T-helper 2 cell treated with Interferon-gamma antibody and Interleukin-4, amounts not matched to agents 5 μg/mL and 100 μg/mL, for 36 hours (primary cell): ENCODE data around the gene CACNA1H.

Experiments used
- DNase-seq: peaks from one replicate; pipeline ENCODE4 v3.0.0; 2021; ENCODE audit warnings: low spot score
- H3K27ac Mint-ChIP-seq: one replicate; pipeline ENCODE4 v1.8.0; 2021; ENCODE audit warnings: mild to moderate bottlenecking, mixed read lengths
- H3K27me3 Mint-ChIP-seq: one replicate; pipeline ENCODE4 v1.8.0; 2021; ENCODE audit warnings: low read depth, mixed read lengths
- H3K36me3 Mint-ChIP-seq: one replicate; pipeline ENCODE4 v1.8.0; 2021; ENCODE audit warnings: low read depth, mixed read lengths
- H3K4me1 Mint-ChIP-seq: one replicate; pipeline ENCODE4 v1.8.0; 2021; ENCODE audit warnings: low read depth, mixed read lengths
- H3K4me3 Mint-ChIP-seq: one replicate; pipeline ENCODE4 v1.8.0; 2022; ENCODE audit warnings: mild to moderate bottlenecking, moderate library complexity, mixed read lengths
- H3K9me3 Mint-ChIP-seq: one replicate; pipeline ENCODE4 v1.8.0; 2021; ENCODE audit warnings: mixed read lengths

CACNA1H gene

GRCh38 chr16:1154887-1155331 is 2.0 kb downstream of the CACNA1H start:
- H3K27me3 Mint-ChIP-seq = peaks cover 16% of the 10 kb centered on the region

GRCh38 chr16:1155353-1156054 is 2.6 kb downstream of the CACNA1H start:
- Mint-ChIP-seq H3K4me3 (no peak overlapping the region), H3K27me3 (peaks cover 16% of the 10 kb centered on the region), H3K9me3 (no peaks in the 10 kb centered on the region), H3K36me3 (no peaks in the 10 kb centered on the region), H3K4me1 (no peaks in the 10 kb centered on the region), H3K27ac (no peak overlapping the region)
- no peak for DNase-seq

More at GRCh38 chr16:1154887-1155331, 2.0 kb downstream of the CACNA1H start:
- Mint-ChIP-seq H3K4me1 (no peaks in the 10 kb centered on the region), H3K9me3 (no peaks in the 10 kb centered on the region), H3K36me3 (no peaks in the 10 kb centered on the region), H3K27ac (no peak overlapping the region), H3K4me3 (no peak overlapping the region)
- DNase-seq = no peak

- Mint-ChIP-seq H3K9me3 (no peaks in the 10 kb centered on the region), H3K4me1 (no peaks in the 10 kb centered on the region), H3K4me3 (no peak overlapping the region), H3K27ac (no peak overlapping the region), H3K36me3 (no peaks in the 10 kb centered on the region), H3K27me3 (peaks cover 13% of the 10 kb centered on the region)
- no peak for DNase-seq
Observed at GRCh38 chr16:1156055-1156982, 3.4 kb downstream of the CACNA1H start.

- peaks cover 10% of the 10 kb centered on the region for H3K27me3 Mint-ChIP-seq
- H3K4me3 Mint-ChIP-seq = no peak overlapping the region
- no peak overlapping the region for H3K27ac Mint-ChIP-seq
- H3K36me3 Mint-ChIP-seq = no peaks in the 10 kb centered on the region
- H3K9me3 Mint-ChIP-seq = no peaks in the 10 kb centered on the region
- no peak for DNase-seq
- H3K4me1 Mint-ChIP-seq = no peaks in the 10 kb centered on the region
Observed at GRCh38 chr16:1156983-1157638, 4.2 kb downstream of the CACNA1H start.

GRCh38 chr16:1157639-1158455 is 4.9 kb downstream of the CACNA1H start:
- H3K9me3 Mint-ChIP-seq = no peaks in the 10 kb centered on the region
- H3K4me3 Mint-ChIP-seq = no peak overlapping the region
- peaks cover 10% of the 10 kb centered on the region for H3K27me3 Mint-ChIP-seq
- no peak for DNase-seq
- no peaks in the 10 kb centered on the region for H3K36me3 Mint-ChIP-seq
- H3K4me1 Mint-ChIP-seq = no peaks in the 10 kb centered on the region
- no peak overlapping the region for H3K27ac Mint-ChIP-seq

- no peak for DNase-seq
- H3K9me3 Mint-ChIP-seq = no peaks in the 10 kb centered on the region
Observed at GRCh38 chr16:1158456-1159324, 5.8 kb downstream of the CACNA1H start.

GRCh38 chr16:1159325-1159972 is 6.5 kb downstream of the CACNA1H start:
- no peak overlapping the region for H3K4me3 Mint-ChIP-seq
- H3K27me3 Mint-ChIP-seq = peaks cover 8% of the 10 kb centered on the region
- DNase-seq = no peak
- H3K9me3 Mint-ChIP-seq = no peaks in the 10 kb centered on the region
- no peaks in the 10 kb centered on the region for H3K36me3 Mint-ChIP-seq
- no peaks in the 10 kb centered on the region for H3K4me1 Mint-ChIP-seq
- H3K27ac Mint-ChIP-seq = no peak overlapping the region

More at GRCh38 chr16:1158456-1159324, 5.8 kb downstream of the CACNA1H start:
- Mint-ChIP-seq H3K27me3 (peaks cover 10% of the 10 kb centered on the region), H3K4me3 (no peak overlapping the region), H3K4me1 (no peaks in the 10 kb centered on the region), H3K36me3 (no peaks in the 10 kb centered on the region), H3K27ac (no peak overlapping the region)

GRCh38 chr16:1159973-1160772 is 7.3 kb downstream of the CACNA1H start:
- no peak for DNase-seq
- H3K4me1 Mint-ChIP-seq = no peaks in the 10 kb centered on the region
- no peaks in the 10 kb centered on the region for H3K9me3 Mint-ChIP-seq

GRCh38 chr16:1160773-1161348 is 8.0 kb downstream of the CACNA1H start:
- no peak overlapping the region for H3K4me3 Mint-ChIP-seq

More at GRCh38 chr16:1159973-1160772, 7.3 kb downstream of the CACNA1H start:
- Mint-ChIP-seq H3K4me3 (no peak overlapping the region), H3K27me3 (peaks cover 6% of the 10 kb centered on the region), H3K27ac (no peak overlapping the region), H3K36me3 (no peaks in the 10 kb centered on the region)

GRCh38 chr16:1162701-1163566 is 10.0 kb downstream of the CACNA1H start:
- Mint-ChIP-seq H3K36me3 (no peaks in the 10 kb centered on the region), H3K9me3 (no peaks in the 10 kb centered on the region), H3K27me3 (no peaks in the 10 kb centered on the region), H3K27ac (no peak overlapping the region), H3K4me1 (no peaks in the 10 kb centered on the region), H3K4me3 (no peak overlapping the region)
- DNase-seq = no peak

More at GRCh38 chr16:1160773-1161348, 8.0 kb downstream of the CACNA1H start:
- H3K36me3 Mint-ChIP-seq = no peaks in the 10 kb centered on the region
- H3K9me3 Mint-ChIP-seq = no peaks in the 10 kb centered on the region
- H3K27ac Mint-ChIP-seq = no peak overlapping the region
- no peaks in the 10 kb centered on the region for H3K4me1 Mint-ChIP-seq
- DNase-seq = no peak
- no peaks in the 10 kb centered on the region for H3K27me3 Mint-ChIP-seq
